ENCODE results near the gene SEC16A.

The SEC16A gene

GRCh38 chr9:136476369-136477150 is 6.3 kb downstream of the SEC16A start:
- H3K27ac ChIP-seq (ENCODE audit: low read depth, low read length): no peak overlapping the region
- peaks cover 0 to 77% (median 65%) of the 10 kb centered on the region in 5 donors for H3K36me3 ChIP-seq (ENCODE audit: control insufficient read depth in 5 of 5, insufficient read depth in 5 of 5, low read length in 5 of 5)
- no peaks in the 10 kb centered on the region for H3K27me3 ChIP-seq (ENCODE audit: control insufficient read depth in 5 of 5, insufficient read depth in 4 of 5, low read length in 5 of 5)

GRCh38 chr9:136474974-136475865 is 7.6 kb downstream of the SEC16A start:
- Histone ChIP-seq H3K9ac (ENCODE audit: low read length in 5 of 5) (no peak overlapping the region), H3K36me3 (ENCODE audit: control insufficient read depth in 5 of 5, insufficient read depth in 5 of 5, low read length in 5 of 5) (peaks cover 0 to 90% (median 79%) of the 10 kb centered on the region in 5 donors), H3K27ac (ENCODE audit: low read depth, low read length) (no peak overlapping the region), H3K27me3 (ENCODE audit: control insufficient read depth in 5 of 5, insufficient read depth in 4 of 5, low read length in 5 of 5) (no peaks in the 10 kb centered on the region), H3K9me3 (ENCODE audit: control insufficient read depth in 5 of 5, low read length in 5 of 5) (no peaks in the 10 kb centered on the region), H3K4me3 (ENCODE audit: low read depth in 1 of 5, low read length in 5 of 5) (no peak overlapping the region), H3K4me1 (ENCODE audit: control insufficient read depth in 5 of 5, insufficient read depth in 5 of 5, low read length in 5 of 5) (peaks cover 0 to 3% (median 0%) of the 10 kb centered on the region in 5 donors)

More at GRCh38 chr9:136476369-136477150, 6.3 kb downstream of the SEC16A start:
- no peak overlapping the region for H3K4me3 ChIP-seq (ENCODE audit: low read depth in 1 of 5, low read length in 5 of 5)
- no peak overlapping the region for H3K9ac ChIP-seq (ENCODE audit: low read length in 5 of 5)
- no peaks in the 10 kb centered on the region for H3K9me3 ChIP-seq (ENCODE audit: control insufficient read depth in 5 of 5, low read length in 5 of 5)
- peaks cover under 1 to 6% (median 3%) of the 10 kb centered on the region in 5 donors for H3K4me1 ChIP-seq (ENCODE audit: control insufficient read depth in 5 of 5, insufficient read depth in 5 of 5, low read length in 5 of 5)

GRCh38 chr9:136474021-136474640 is 8.7 kb downstream of the SEC16A start:
- Histone ChIP-seq H3K9me3 (ENCODE audit: control insufficient read depth in 5 of 5, low read length in 5 of 5) (no peaks in the 10 kb centered on the region), H3K36me3 (ENCODE audit: control insufficient read depth in 5 of 5, insufficient read depth in 5 of 5, low read length in 5 of 5) (peaks cover 0 to 95% (median 87%) of the 10 kb centered on the region in 5 donors)

GRCh38 chr9:136473354-136473721 is 9.5 kb downstream of the SEC16A start:
- no peak overlapping the region for H3K9ac ChIP-seq (ENCODE audit: low read length in 5 of 5)
- peaks cover 1 to 100% (median 94%) of the 10 kb centered on the region in 5 donors for H3K36me3 ChIP-seq (ENCODE audit: control insufficient read depth in 5 of 5, insufficient read depth in 5 of 5, low read length in 5 of 5)
- H3K9me3 ChIP-seq (ENCODE audit: control insufficient read depth in 5 of 5, low read length in 5 of 5): no peaks in the 10 kb centered on the region
- no peaks in the 10 kb centered on the region for H3K27me3 ChIP-seq (ENCODE audit: control insufficient read depth in 5 of 5, insufficient read depth in 4 of 5, low read length in 5 of 5)
- peaks cover 0 to 9% (median 0%) of the 10 kb centered on the region in 5 donors for H3K4me1 ChIP-seq (ENCODE audit: control insufficient read depth in 5 of 5, insufficient read depth in 5 of 5, low read length in 5 of 5)
- H3K4me3 ChIP-seq (ENCODE audit: low read depth in 1 of 5, low read length in 5 of 5): no peak overlapping the region
- no peak overlapping the region for H3K27ac ChIP-seq (ENCODE audit: low read depth, low read length)

More at GRCh38 chr9:136474021-136474640, 8.7 kb downstream of the SEC16A start:
- Histone ChIP-seq H3K9ac (ENCODE audit: low read length in 5 of 5) (no peak overlapping the region), H3K4me1 (ENCODE audit: control insufficient read depth in 5 of 5, insufficient read depth in 5 of 5, low read length in 5 of 5) (peaks cover 0 to 9% (median 0%) of the 10 kb centered on the region in 5 donors), H3K4me3 (ENCODE audit: low read depth in 1 of 5, low read length in 5 of 5) (no peak overlapping the region), H3K27ac (ENCODE audit: low read depth, low read length) (no peak overlapping the region), H3K27me3 (ENCODE audit: control insufficient read depth in 5 of 5, insufficient read depth in 4 of 5, low read length in 5 of 5) (no peaks in the 10 kb centered on the region)

GRCh38 chr9:136472640-136473353 is 10.0 kb downstream of the SEC16A start:
- H3K27me3 ChIP-seq (ENCODE audit: control insufficient read depth in 5 of 5, insufficient read depth in 4 of 5, low read length in 5 of 5): no peaks in the 10 kb centered on the region

GRCh38 chr9:136471802-136472487 is 10.9 kb downstream of the SEC16A start:
- Histone ChIP-seq H3K9me3 (ENCODE audit: control insufficient read depth in 5 of 5, low read length in 5 of 5) (no peaks in the 10 kb centered on the region), H3K27ac (ENCODE audit: low read depth, low read length) (no peak overlapping the region), H3K4me1 (ENCODE audit: control insufficient read depth in 5 of 5, insufficient read depth in 5 of 5, low read length in 5 of 5) (peaks cover 0 to 9% (median 0%) of the 10 kb centered on the region in 5 donors), H3K9ac (ENCODE audit: low read length in 5 of 5) (no peak overlapping the region), H3K4me3 (ENCODE audit: low read depth in 1 of 5, low read length in 5 of 5) (no peak overlapping the region), H3K27me3 (ENCODE audit: control insufficient read depth in 5 of 5, insufficient read depth in 4 of 5, low read length in 5 of 5) (no peaks in the 10 kb centered on the region), H3K36me3 (ENCODE audit: control insufficient read depth in 5 of 5, insufficient read depth in 5 of 5, low read length in 5 of 5) (peaks cover 2 to 99% (median 95%) of the 10 kb centered on the region in 5 donors)

More at GRCh38 chr9:136472640-136473353, 10.0 kb downstream of the SEC16A start:
- Histone ChIP-seq H3K9ac (ENCODE audit: low read length in 5 of 5) (no peak overlapping the region), H3K4me1 (ENCODE audit: control insufficient read depth in 5 of 5, insufficient read depth in 5 of 5, low read length in 5 of 5) (peaks cover 0 to 9% (median 0%) of the 10 kb centered on the region in 5 donors), H3K36me3 (ENCODE audit: control insufficient read depth in 5 of 5, insufficient read depth in 5 of 5, low read length in 5 of 5) (peaks cover 2 to 100% (median 98%) of the 10 kb centered on the region in 5 donors), H3K4me3 (ENCODE audit: low read depth in 1 of 5, low read length in 5 of 5) (no peak overlapping the region), H3K9me3 (ENCODE audit: control insufficient read depth in 5 of 5, low read length in 5 of 5) (no peaks in the 10 kb centered on the region), H3K27ac (ENCODE audit: low read depth, low read length) (no peak overlapping the region)

GRCh38 chr9:136470792-136471469 is 11.9 kb downstream of the SEC16A start:
- H3K4me3 ChIP-seq (ENCODE audit: low read depth in 1 of 5, low read length in 5 of 5): no peak overlapping the region
- H3K9me3 ChIP-seq (ENCODE audit: control insufficient read depth in 5 of 5, low read length in 5 of 5): no peaks in the 10 kb centered on the region
- no peaks in the 10 kb centered on the region for H3K27me3 ChIP-seq (ENCODE audit: control insufficient read depth in 5 of 5, insufficient read depth in 4 of 5, low read length in 5 of 5)

GRCh38 chr9:136470356-136470755 is 12.5 kb downstream of the SEC16A start:
- no peaks in the 10 kb centered on the region for H3K9me3 ChIP-seq (ENCODE audit: control insufficient read depth in 5 of 5, low read length in 5 of 5)
- H3K27ac ChIP-seq (ENCODE audit: low read depth, low read length): no peak overlapping the region
- peaks cover 0 to 9% (median 0%) of the 10 kb centered on the region in 5 donors for H3K4me1 ChIP-seq (ENCODE audit: control insufficient read depth in 5 of 5, insufficient read depth in 5 of 5, low read length in 5 of 5)
- no peak overlapping the region for H3K9ac ChIP-seq (ENCODE audit: low read length in 5 of 5)
- H3K27me3 ChIP-seq (ENCODE audit: control insufficient read depth in 5 of 5, insufficient read depth in 4 of 5, low read length in 5 of 5): no peaks in the 10 kb centered on the region
- H3K36me3 ChIP-seq (ENCODE audit: control insufficient read depth in 5 of 5, insufficient read depth in 5 of 5, low read length in 5 of 5): peaks cover 2 to 99% (median 95%) of the 10 kb centered on the region in 5 donors
- no peak overlapping the region for H3K4me3 ChIP-seq (ENCODE audit: low read depth in 1 of 5, low read length in 5 of 5)

More at GRCh38 chr9:136470792-136471469, 11.9 kb downstream of the SEC16A start:
- Histone ChIP-seq H3K4me1 (ENCODE audit: control insufficient read depth in 5 of 5, insufficient read depth in 5 of 5, low read length in 5 of 5) (peaks cover 0 to 9% (median 0%) of the 10 kb centered on the region in 5 donors), H3K9ac (ENCODE audit: low read length in 5 of 5) (no peak overlapping the region), H3K27ac (ENCODE audit: low read depth, low read length) (no peak overlapping the region), H3K36me3 (ENCODE audit: control insufficient read depth in 5 of 5, insufficient read depth in 5 of 5, low read length in 5 of 5) (peaks cover 2 to 99% (median 95%) of the 10 kb centered on the region in 5 donors)

Measured in subcutaneous abdominal adipose tissue (tissue), 5 donors.